Fibroblast of mammary gland (primary cell): ENCODE results near the gene SPOP.

Experiments used
- DNase-seq: peaks from one replicate; pipeline ENCODE4 v3.0.0-alpha.2; 2010; ENCODE audit warnings: low read depth
- H3K4me3 ChIP-seq: 2 replicates; pipeline ENCODE4 v1.5.1; 2011; ENCODE audit warnings: low read depth, mild to moderate bottlenecking, low read length, moderate library complexity; ENCODE audit not compliant: control insufficient read depth
- TF ChIP-seq, protein P1 (sequence below): conservative IDR thresholded peaks from 2 replicates; pipeline ENCODE4 v1.5.1; 2011; ENCODE audit warnings: low read depth, low read length, inconsistent platforms; ENCODE audit not compliant: control insufficient read depth, insufficient read depth

Gene SPOP

DNA sequence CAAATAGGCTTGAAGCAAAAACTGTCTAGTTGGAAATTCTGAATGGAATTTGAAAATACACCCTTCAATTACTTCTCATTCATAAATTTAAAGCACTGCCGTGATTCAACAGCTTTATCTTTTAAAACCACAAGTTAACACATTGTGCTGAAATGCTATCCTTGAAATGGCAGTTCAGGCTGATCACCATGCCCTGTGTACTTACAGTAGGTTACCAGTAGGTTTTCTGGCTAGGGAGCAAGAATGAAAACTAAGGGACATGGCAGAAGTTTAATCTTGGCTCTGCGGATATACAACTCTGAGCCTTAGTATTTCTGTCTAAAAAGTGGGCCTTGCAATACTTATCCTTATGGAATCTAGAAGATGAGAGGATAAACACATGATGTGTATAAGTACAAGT lies 74.2 kb downstream of the SPOP start:
- TF ChIP-seq, protein P1, sequence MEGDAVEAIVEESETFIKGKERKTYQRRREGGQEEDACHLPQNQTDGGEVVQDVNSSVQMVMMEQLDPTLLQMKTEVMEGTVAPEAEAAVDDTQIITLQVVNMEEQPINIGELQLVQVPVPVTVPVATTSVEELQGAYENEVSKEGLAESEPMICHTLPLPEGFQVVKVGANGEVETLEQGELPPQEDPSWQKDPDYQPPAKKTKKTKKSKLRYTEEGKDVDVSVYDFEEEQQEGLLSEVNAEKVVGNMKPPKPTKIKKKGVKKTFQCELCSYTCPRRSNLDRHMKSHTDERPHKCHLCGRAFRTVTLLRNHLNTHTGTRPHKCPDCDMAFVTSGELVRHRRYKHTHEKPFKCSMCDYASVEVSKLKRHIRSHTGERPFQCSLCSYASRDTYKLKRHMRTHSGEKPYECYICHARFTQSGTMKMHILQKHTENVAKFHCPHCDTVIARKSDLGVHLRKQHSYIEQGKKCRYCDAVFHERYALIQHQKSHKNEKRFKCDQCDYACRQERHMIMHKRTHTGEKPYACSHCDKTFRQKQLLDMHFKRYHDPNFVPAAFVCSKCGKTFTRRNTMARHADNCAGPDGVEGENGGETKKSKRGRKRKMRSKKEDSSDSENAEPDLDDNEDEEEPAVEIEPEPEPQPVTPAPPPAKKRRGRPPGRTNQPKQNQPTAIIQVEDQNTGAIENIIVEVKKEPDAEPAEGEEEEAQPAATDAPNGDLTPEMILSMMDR: peak; percentile 20
- DNase-seq: peak; percentile 20
- H3K4me3 ChIP-seq: no peak overlapping the region

DNA sequence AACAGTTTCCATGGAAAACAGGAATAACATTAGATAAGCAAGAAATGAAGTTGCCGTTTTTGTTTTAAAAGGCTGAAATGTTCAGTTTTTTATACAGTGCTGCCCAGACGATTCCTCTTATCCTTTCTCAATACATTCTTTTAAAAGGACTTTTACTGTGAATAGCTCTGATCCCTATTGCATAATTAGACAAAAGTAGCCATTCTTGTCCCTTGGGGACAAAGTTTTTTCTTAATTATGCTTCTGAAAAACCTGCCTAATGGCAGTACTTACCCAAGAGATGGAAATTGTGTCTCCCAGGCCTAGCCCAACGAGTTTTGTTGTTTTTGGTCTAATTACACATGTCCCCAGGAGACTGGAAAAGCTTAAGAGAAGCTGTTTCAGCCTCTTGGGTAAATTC lies 74.7 kb downstream of the SPOP start:
- no peak overlapping the region for H3K4me3 ChIP-seq
- DNase-seq: peak; percentile 15
- TF ChIP-seq, protein P1: no peak

DNA sequence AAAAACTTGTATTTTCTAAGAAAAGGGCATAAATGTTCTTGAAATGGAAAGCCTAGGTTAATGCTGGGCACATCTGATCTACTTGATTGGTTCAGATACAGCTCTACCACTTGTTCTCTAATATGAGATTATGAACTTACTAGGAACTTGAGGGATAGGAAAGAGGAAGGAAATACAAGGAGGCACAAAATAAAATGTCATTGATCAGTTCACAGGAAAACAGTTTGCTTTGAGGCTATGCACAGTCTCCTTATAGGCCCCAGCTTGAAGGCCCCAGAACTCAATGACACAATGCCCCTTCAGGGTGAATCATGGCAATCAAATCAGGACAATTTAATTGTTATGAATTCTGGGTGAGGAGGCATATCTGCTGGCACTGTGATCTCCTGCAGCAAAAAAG lies 75.1 kb downstream of the SPOP start:
- DNase-seq: no peak
- H3K4me3 ChIP-seq: no peak overlapping the region
- TF ChIP-seq, protein P1: no peak

DNA sequence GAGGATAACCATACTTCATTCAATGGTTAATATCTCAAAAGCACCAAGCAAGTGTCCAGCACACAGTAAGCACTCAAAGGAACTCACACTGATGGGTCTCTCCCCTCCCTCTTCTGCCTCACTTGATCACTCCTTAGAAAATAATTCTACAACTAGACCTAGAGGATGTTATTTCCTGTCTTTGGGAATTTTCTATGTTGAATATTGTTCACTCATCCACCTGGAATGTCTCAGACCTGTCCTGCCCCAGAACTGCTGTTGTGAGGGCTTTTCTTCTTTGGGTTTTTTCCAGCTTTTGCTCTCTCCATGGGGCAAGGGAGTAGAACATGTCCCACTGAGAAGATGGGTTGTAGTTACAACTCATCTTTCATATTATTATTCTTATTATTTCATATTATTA lies 76.9 kb downstream of the SPOP start:
- TF ChIP-seq, protein P1: no peak
- DNase-seq: no peak
- no peak overlapping the region for H3K4me3 ChIP-seq

DNA sequence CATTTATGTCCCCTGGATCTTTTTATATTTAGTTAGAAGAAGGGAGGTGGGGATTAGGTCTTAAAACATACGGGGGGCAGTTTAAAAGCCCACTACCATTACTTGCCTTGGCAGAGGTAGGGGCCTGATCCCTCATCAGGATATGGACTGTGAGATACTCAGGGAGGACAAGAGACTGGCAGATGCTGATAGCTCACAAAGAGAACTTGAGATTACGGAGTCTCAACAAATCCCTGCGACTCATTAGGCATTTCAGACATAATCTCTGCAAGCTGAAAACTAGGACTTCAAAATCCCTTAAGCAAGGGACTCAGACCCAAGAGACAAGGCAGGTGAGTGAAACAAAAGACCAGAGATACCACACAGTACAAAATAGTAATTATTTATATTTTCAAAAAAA lies 79.0 kb downstream of the SPOP start:
- TF ChIP-seq, protein P1: no peak
- no peak overlapping the region for H3K4me3 ChIP-seq
- no peak for DNase-seq

DNA sequence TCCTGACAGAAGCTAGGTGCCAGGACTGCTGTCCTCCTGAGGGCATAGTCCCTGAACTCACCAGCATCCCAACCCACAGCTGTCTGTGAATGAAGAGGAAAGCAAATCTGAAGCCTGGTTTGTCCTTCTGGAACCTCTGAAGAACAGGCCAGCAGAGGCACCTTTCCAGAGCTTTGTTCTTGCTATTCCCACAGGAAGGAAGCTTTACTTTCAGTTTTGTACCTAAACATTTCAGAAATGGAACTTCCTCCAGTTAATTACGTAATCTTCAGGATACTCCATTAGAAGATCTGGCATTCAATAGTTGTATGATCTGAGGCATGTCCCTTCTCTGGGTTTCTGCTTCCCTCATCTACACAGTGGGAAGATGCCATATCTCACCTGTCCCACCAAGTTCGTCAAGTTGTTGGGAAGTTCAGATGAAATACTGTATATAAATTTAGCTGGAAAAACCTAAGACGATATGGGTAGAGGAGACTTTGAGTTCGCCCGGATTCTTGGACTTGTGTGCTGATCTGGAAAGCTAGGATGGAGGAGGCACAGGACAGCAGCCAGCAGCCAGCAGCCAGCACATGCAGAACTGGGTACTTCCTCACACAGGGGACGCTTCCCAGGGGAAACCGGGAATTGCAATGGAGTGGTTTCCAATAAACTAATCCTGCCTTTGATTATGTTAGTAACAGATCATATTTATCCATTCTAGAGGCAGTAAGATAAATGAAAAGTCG lies 79.8 kb downstream of the SPOP start:
- DNase-seq: peak; percentile 30
- H3K4me3 ChIP-seq: no peak overlapping the region
- TF ChIP-seq, protein P1: no peak

DNA sequence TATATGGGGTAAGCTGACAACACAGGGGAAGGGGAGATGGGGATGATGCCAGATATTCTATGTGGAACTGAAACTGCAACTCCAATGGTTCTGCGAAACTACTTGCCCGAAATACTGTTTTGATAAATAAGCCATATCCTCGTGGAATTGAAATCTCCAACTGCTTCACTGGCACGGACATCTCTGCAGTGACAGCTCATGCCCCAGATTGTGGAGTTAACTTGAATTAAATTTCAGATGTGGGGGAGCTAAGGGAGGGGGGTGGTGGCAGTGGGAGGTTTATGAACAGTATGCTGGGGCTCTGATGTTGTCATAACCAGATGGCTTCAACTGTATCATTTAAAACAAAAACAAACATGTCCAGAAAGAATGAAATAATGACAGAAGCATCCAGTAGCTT lies 80.5 kb downstream of the SPOP start:
- H3K4me3 ChIP-seq: no peak overlapping the region
- no peak for DNase-seq
- TF ChIP-seq, protein P1: no peak
